GM20431 (cell line): ENCODE results near the gene SLC8A1.

ENCODE experiments used
- in situ Hi-C: fragments of 300-500 bp; cut with MseI, MboI; formaldehyde crosslinking; loops from one replicate; pipeline ENCODE4 v1.15.0; 2020; ENCODE audit warnings: low sequenced_read_pairs; ENCODE audit not compliant: unreplicated experiment

Gene SLC8A1

DNA sequence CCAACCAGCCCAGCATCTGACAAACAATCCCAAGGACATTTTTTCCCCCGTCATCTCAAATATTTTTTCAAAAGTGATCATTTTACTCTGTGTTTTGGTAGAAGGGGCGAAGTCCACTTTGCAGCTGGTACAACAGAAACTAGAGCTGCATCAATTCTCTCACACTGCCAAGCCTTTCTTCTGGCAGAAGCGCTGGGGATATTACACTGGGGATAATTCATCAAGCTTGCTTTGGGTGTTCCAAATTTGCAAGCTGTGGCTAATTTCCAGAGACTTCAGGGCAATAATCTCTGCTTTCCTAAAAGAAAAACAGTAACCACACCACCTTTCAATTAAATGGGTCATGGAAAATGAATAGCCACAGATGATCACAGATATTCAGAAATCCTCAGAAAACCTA is 238.3 kb downstream of the SLC8A1 start:
- in situ Hi-C loops, result no loop called here

- in situ Hi-C loops, result no loop called here
These were observed 238.8 kb downstream of the SLC8A1 start for GRCh38 chr2:40213071-40213470.

- in situ Hi-C loops, result no loop called here
These were observed 240.9 kb downstream of the SLC8A1 start for GRCh38 chr2:40210968-40211353.

GRCh38 chr2:40210344-40210967 is 241.4 kb downstream of the SLC8A1 start:
- in situ Hi-C loops, result no loop called here

DNA sequence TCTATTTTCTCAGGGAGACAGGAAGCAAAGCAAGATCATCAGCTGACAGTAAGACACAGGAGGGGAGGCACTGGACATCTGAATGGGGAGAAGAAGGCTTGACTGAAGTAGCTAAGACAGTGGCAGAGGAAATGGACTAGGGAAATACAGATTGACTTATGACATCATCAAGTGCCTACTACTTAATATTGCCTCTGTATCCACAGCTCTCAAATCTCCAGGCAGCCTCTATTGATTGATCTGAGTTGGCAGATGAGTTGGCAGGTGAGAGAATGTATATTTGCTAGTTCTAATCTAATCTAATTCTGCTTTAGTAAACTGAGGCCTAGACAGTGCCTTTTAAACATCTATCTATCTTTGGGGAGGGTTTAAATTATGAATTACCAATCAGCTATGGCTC is 242.1 kb downstream of the SLC8A1 start:
- in situ Hi-C loops, result no loop called here

GRCh38 chr2:40208463-40208862 is 243.4 kb downstream of the SLC8A1 start:
- in situ Hi-C loops, result no loop called here

- in situ Hi-C loops, result no loop called here
These were observed 247.6 kb downstream of the SLC8A1 start for GRCh38 chr2:40204268-40204667.

DNA sequence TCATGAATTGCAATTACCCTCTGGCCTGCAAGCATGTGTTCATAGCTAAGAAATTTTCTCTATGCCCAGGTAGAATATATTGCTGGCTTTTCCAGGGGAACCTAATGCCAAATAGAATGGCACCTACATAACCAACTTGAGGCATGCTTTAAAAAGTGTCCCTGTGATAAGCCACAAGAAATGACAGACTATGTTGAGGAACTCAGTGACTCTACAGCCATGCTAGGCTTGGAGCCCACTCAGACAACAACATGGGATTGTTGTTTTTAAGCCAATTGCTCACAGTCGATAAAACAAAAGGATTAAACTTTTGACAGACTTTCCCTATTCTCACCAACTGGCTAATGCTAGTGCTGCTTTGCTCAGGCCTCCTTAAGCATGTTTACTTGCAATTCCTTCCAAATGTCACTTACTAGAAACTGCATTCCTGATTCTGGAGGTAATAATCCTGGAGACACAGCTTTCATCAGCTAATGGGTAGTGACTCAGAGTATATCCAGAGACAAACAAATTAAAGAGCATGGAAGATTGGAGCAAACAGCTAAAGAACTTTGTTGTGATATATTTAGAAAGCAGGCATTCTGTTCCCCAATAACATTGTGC is 249.0 kb downstream of the SLC8A1 start:
- in situ Hi-C loops, result no loop called here

DNA sequence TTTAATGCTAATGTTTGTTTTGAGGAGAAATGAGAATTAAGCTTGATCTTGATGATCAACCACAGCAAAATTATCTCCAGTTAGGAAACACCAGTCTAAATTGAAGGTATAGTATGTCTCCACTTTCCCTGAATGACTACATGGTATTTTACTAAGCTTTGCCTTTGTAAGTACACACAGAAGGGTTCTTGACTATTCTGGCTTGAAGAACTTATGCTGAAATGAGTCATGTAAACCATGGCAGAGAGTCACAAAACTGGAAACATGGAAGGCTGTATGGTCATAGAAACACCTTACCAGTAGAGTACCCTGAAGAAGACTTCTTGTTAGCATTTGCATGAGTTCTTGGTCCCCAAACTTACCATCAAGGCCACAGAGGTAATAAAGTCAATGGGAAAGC is 250.5 kb downstream of the SLC8A1 start:
- in situ Hi-C loops, result no loop called here

- in situ Hi-C loops, result no loop called here
These were observed 251.4 kb downstream of the SLC8A1 start for GRCh38 chr2:40200366-40200915.

- in situ Hi-C loops, result no loop called here
These were observed 252.1 kb downstream of the SLC8A1 start for GRCh38 chr2:40199771-40200170.

GRCh38 chr2:40197121-40197520 is 254.8 kb downstream of the SLC8A1 start:
- in situ Hi-C loops, result no loop called here

- in situ Hi-C loops, result no loop called here
These were observed 258.2 kb downstream of the SLC8A1 start for GRCh38 chr2:40193670-40194026.

DNA sequence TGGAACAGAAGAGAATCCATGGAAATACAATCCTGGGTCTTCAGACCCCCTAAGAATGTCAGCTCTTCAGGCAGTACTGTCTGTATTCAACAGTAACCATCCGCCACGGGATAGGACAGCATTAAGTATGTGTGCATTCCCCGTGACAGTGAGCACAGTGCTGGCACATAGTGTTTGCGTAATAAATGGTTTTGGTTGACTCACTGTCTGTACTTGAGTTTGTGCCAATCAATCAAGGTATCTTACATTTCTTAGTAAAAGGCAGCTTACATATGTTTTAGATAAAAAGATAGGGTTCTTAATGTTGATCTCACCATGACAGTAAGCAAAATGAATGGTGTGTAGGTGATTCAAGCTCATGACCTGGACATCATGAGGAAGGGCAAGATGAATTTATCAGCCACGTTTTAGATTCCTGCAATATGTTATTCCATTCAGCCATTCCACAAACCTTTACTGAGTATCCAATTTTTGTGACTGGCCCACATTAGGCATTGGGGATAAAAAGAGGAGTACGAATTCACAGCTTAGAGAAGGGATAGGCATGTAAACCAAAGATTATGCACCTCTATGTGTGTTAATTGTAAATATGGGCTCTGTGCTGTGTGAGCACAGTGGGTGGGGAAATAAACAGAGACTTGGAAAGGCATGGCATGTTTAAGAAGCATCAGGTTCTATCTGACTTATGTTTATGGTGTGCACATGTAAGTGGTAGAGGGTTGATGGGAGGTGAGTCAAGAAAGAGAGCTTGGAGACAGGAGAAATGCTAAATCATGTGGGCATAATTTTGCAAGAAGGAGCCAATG is 258.8 kb downstream of the SLC8A1 start:
- in situ Hi-C loops, result no loop called here

DNA sequence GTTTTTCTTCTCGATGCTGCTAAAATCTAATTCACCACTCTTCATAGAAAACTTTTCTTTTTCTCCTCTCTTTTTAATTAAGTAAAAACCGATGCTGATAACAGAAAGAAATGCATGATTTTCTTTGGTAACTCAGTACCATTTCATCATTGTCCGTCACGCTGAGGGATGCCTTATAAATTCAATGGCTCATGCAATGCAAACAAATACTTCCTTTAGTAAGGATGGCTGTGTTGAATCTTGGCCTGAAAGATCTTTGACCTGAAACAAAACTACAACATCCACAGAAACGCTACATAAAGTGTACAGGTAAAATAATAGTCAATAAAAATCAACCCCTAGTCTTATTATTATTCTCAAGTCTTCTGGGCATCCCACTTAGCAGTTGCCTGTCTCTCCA is 261.4 kb downstream of the SLC8A1 start:
- in situ Hi-C loops, result no loop called here

GRCh38 chr2:40189881-40190280 is 262.0 kb downstream of the SLC8A1 start:
- in situ Hi-C loops, result no loop called here

GRCh38 chr2:40187054-40187453 is 264.8 kb downstream of the SLC8A1 start:
- in situ Hi-C loops, result no loop called here

- in situ Hi-C loops, result no loop called here
These were observed 267.3 kb downstream of the SLC8A1 start for GRCh38 chr2:40184551-40184950.

DNA sequence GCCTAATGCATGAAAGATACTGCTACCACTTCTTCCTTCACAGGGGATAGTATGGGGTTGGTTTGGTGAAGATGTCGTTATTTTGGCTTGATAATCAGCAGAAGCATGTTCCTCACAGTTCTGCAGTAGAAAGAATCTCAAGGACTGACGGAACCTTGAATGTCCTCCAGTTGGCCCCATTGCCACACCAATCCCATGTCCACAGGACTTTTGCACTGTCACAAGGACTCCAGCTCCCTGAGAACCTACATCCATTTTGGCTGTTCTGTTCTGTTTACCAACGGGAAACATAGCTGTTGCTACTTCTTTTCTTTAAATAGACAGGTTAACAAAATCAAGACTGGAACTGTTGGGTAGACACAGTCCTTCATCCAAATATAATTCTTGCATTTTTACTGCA is 270.0 kb downstream of the SLC8A1 start:
- in situ Hi-C loops, result no loop called here

GRCh38 chr2:40179801-40180200 is 272.1 kb downstream of the SLC8A1 start:
- in situ Hi-C loops, result no loop called here

- in situ Hi-C loops, result no loop called here
These were observed 272.9 kb downstream of the SLC8A1 start for GRCh38 chr2:40178971-40179370.
